NCI-H1694 treated with DMSO at 0.1 percent for 48 hours (cell line): Measurements from ENCODE around the gene ZNF722.
"Not testable (repeated sequence)": the region's sequence is repeated elsewhere in the genome, so short reads cannot be mapped to it uniquely, and the experiment has no call there.

Source experiments
- DNase-seq: peaks from one replicate; lab custom pipeline; 2025; lab: John Stamatoyannopoulos, UW

Gene ZNF722

DNA sequence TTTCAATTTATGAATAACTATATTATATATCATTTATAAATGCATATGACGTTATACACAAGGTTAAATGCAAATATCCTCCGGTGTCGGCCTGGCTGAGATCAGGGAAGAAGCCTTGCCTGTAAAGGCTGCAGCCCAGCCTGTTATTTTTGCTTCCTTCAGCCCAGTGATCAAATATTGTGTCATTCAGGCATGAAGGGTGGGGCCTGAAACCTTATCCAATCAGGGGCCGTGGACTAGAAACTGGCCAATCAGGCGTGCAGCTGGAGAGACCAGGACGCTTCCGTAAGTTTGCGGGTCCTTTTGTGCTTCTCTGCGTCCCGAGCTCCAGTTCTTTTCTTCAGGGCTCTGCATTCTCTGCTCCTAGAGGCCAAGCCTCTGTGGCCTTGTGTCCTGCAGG lies at the start of gene ZNF722:
ZNF722 (plus strand) TSS at position 301 of the 400 bp plus-strand sequence. CDS start 113 bp downstream, outside the sequence.
- DNase-seq = no peak

DNA sequence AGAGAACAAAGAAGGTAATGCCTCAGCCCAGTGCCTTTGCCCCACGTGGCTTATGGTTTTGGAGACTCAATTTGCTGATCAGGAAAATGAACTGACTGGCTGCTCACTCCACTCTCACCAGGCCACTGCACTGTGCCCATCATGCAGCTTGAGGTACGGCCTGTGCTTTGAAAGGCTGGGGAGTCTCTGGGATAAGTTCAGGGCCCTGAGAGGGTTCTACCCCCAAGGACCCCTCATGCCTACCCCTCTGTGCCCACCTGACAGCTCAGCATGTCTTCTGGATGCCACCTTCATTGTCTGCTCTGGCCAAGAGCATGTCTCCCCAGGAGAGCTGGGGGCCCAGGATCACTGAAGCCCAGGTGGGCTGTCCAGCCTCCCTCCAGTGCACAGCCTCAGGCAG lies 45.5 kb upstream of the ZNF722 start:
- DNase-seq = no peak

DNA sequence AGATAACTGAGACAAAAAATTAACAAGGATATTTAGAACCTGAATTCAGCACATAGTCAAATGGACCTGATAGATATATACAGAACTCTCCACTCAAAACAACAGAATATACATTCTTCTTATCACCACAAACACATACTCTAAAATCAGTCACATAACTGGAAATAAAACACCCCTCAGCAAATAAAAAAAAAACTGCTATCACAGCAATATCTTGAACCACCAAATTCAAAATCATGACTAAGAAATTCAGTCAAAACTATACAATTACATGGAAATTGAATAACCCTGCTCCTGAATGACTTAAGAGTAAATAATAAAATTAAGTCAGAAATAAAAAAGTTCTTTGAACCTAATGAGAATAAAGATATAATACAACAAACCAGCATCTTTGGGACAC lies 30.0 kb upstream of the ZNF722 start:
- DNase-seq = no peak

- DNase-seq = not testable (repeated sequence)
These were observed 16.8 kb downstream of the ZNF722 start for GRCh38 chr7:64015496-64015895.

DNA sequence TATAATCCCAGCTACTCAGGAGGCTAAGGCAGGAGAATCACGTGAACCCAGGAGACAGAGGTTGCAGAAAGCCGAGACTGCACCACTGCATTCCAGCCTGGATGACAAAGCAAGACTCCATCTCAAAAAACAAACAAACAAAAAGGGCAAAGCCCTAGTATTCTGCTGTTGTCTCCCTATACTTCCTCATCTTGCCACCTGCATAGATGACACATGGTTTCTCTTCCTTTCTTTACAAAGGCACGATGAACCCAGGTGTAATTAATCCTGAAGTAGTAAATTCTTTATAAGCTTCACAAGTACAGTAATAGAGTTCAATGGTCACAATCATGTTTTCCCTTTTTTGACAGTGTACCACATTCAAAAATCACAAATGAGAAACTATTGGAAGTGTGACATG lies 36.7 kb downstream of the ZNF722 start:
- no peak for DNase-seq

- DNase-seq = no peak
These were observed 38.4 kb downstream of the ZNF722 start for GRCh38 chr7:64037095-64037494.

DNA sequence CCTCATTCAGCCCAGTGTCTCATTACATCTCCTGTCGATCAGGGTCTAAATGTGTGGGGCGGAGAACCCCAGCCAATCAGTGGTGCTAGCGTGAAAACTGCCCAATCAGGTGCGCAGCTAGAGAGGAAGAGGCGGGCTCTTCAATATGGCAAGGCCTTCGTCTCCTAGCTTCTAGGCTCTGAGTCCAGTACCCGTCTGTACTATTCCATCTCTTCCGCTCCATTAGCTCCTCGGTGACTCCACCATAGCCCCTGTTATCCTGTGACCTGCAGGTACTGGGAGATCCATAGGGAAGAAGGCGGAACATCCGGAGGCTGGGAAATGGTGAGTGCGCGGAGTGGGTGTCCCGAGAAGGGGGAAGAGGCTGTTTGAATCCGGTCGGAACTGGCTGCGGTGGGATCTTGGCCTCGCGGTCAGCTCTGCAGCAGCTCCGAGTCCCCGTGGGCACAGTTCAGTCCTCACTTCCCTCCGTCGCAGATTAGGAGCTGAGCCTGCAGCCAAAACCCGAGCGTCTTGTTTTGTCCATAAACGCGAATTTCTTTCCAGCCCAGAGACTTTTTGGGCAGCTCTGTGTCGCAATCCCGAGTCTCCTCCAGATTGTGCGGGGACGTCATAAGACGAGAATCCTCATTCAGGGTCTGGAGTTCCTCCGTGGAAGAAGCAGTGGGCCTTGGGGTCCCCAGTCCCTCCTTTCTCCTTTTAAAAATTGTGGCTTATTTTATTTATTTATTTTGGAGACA lies 46.8 kb downstream of the ZNF722 start, which contains the start of gene ZNF727:
ZNF727 (plus strand) TSS at position 134 of the 740 bp plus-strand sequence; CDS start at position 322, 188 bp downstream.
- DNase-seq = no peak

GRCh38 chr7:64046041-64046389 lies 47.4 kb downstream of the ZNF722 start:
- DNase-seq = no peak
